ENCODE results near the gene ZDHHC7. TPM values are rescaled to one million over a fixed set of nuclear protein-coding genes. Genes with fewer than 3 reads are reported as not detected.

Gene ZDHHC7
- total and polyA plus RNA-seq, 9 of the 15 experiments (the other 6 are each of a cell fraction or from before 2014, with no cell fraction given), result 1.7 to 49.7 (median 37.4) TPM

DNA sequence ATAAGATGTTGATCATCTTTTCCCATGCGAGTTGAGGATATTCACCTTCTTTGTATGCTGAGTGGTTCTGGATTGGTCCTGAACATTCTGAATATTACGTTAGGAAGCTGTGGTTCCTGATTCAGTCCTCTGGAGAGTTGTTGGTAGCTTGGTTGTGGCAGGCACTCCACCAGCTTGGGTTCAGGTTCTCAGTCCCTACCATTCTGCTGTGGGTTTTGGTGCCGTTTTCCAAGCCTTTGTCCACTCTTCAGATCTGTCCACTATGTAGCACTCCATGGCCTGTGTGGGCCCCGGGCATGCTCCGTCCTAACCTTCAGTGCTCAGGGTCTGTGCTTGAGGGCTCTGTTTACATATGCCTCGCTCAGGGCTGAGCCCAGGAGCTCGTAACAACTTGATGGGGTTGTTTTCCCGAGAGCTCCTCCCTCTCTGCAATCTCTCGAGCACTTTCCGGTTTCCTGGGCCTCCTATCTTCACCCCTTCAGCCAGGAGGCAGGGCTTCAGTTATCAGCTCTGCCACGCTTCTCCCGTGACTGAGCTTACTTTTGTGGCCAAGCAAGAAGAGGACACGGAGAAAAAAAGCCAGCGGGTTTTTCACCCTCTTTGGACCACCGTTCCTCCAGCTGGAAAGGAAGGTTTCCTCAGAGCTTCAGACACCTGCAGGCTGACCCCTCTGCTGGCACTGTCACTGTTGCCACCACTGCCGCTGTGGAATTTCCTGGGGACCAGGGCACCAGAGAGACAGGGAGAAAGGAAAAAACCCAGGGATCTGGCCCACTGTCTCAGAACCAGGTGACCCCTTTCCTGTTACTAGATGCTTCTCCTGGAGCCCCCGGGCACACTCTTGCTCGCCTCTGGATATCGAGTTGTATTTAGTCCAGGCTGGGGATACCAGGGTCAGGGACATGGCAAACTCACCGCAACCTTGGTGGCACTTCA is 35.9 kb upstream of the ZDHHC7 start (continued):
- TF ChIP-seq, protein P1, sequence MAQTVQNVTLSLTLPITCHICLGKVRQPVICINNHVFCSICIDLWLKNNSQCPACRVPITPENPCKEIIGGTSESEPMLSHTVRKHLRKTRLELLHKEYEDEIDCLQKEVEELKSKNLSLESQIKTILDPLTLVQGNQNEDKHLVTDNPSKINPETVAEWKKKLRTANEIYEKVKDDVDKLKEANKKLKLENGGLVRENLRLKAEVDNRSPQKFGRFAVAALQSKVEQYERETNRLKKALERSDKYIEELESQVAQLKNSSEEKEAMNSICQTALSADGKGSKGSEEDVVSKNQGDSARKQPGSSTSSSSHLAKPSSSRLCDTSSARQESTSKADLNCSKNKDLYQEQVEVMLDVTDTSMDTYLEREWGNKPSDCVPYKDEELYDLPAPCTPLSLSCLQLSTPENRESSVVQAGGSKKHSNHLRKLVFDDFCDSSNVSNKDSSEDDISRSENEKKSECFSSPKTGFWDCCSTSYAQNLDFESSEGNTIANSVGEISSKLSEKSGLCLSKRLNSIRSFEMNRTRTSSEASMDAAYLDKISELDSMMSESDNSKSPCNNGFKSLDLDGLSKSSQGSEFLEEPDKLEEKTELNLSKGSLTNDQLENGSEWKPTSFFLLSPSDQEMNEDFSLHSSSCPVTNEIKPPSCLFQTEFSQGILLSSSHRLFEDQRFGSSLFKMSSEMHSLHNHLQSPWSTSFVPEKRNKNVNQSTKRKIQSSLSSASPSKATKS (CRISPR knock-in tag; IDR thresholded peaks at IDR 0.05), result no peak
- peak; percentile 91 for TF ChIP-seq BRD9 (IDR thresholded peaks at IDR 0.05; ENCODE audit: low read depth, partially characterized antibody)
- TF ChIP-seq DPF2 (IDR thresholded peaks at IDR 0.05), result peak; percentile 94
- TF ChIP-seq TAF9B (IDR thresholded peaks at IDR 0.05; ENCODE audit: partially characterized antibody), result no peak
- TF ChIP-seq, protein P2, sequence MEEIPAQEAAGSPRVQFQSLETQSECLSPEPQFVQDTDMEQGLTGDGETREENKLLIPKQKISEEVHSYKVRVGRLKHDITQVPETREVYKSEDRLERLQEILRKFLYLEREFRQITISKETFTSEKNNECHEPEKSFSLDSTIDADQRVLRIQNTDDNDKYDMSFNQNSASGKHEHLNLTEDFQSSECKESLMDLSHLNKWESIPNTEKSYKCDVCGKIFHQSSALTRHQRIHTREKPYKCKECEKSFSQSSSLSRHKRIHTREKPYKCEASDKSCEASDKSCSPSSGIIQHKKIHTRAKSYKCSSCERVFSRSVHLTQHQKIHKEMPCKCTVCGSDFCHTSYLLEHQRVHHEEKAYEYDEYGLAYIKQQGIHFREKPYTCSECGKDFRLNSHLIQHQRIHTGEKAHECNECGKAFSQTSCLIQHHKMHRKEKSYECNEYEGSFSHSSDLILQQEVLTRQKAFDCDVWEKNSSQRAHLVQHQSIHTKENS (CRISPR knock-in tag; IDR thresholded peaks at IDR 0.05), result no peak
- TF ChIP-seq CCAR2 (IDR thresholded peaks at IDR 0.05; ENCODE audit: low read depth, low read length), result no peak
- TF ChIP-seq KDM5B (IDR thresholded peaks at IDR 0.05; ENCODE audit: insufficient replicate concordance, low read depth, low read length), result peak; percentile 66
- peak; percentile 85 for TF ChIP-seq GTF2E2 (tag; IDR thresholded peaks at IDR 0.05)
- TF ChIP-seq ZNF57 (CRISPR knock-in tag; IDR thresholded peaks at IDR 0.05), result no peak
- no peak for TF ChIP-seq SNRNP70 (optimal IDR thresholded peaks at IDR 0.05; ENCODE audit: low read depth, low read length)
- TF ChIP-seq MXI1 (IDR thresholded peaks at IDR 0.05; ENCODE audit: low read depth, low read length), result 0 out of 2 replicates have a peak, but pooled peaks have one; percentile 37
- TF ChIP-seq, protein P3, sequence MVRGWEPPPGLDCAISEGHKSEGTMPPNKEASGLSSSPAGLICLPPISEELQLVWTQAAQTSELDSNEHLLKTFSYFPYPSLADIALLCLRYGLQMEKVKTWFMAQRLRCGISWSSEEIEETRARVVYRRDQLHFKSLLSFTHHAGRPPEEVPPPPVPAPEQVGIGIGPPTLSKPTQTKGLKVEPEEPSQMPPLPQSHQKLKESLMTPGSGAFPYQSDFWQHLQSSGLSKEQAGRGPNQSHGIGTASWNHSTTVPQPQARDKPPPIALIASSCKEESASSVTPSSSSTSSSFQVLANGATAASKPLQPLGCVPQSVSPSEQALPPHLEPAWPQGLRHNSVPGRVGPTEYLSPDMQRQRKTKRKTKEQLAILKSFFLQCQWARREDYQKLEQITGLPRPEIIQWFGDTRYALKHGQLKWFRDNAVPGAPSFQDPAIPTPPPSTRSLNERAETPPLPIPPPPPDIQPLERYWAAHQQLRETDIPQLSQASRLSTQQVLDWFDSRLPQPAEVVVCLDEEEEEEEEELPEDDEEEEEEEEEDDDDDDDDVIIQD (CRISPR knock-in tag; IDR thresholded peaks at IDR 0.05), result no peak
- TF ChIP-seq POLR2A (conservative IDR thresholded peaks at IDR 0.05), result peak; percentile 84
- TF ChIP-seq COPS2 (conservative IDR thresholded peaks at IDR 0.05), result no peak
- no peak for TF ChIP-seq ZNF316 (IDR thresholded peaks at IDR 0.05)
- peak; percentile 89 for TF ChIP-seq NCOA1 (IDR thresholded peaks at IDR 0.05; ENCODE audit: low read depth)
- TF ChIP-seq PHF8 (IDR thresholded peaks at IDR 0.05; ENCODE audit: borderline replicate concordance, low read length), result peak; percentile 59; the same call in 1 of the 2 replicates
- peak; percentile 83 to 97 for TF ChIP-seq RCOR1 (IDR thresholded peaks at IDR 0.05; ENCODE audit: borderline replicate concordance in 1 of 2, low read depth in 2 of 2, low read length in 2 of 2)
- TF ChIP-seq, protein P4, sequence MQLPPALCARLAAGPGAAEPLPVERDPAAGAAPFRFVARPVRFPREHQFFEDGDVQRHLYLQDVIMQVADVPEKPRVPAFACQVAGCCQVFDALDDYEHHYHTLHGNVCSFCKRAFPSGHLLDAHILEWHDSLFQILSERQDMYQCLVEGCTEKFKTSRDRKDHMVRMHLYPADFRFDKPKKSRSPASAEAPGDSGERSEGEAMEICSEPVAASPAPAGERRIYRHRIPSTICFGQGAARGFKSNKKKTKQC (CRISPR knock-in tag; IDR thresholded peaks at IDR 0.05), result no peak
- no peak for TF ChIP-seq ZSCAN32 (CRISPR knock-in tag; IDR thresholded peaks at IDR 0.05)
- TF ChIP-seq ZC3H11A (IDR thresholded peaks at IDR 0.05; ENCODE audit: low read depth, low read length), result no peak
- TF ChIP-seq ZNF436 (CRISPR knock-in tag; IDR thresholded peaks at IDR 0.05), result no peak
- TF ChIP-seq CBFB (CRISPR knock-in tag; IDR thresholded peaks at IDR 0.05), result peak; percentile 16; the same call in 1 of the 2 replicates
- no peak for TF ChIP-seq ZNF431 (CRISPR knock-in tag; IDR thresholded peaks at IDR 0.05)

Data from K562 (cell line).